ENCODE data around the gene NYAP1.
"Not testable (repeated sequence)": the region's sequence is repeated elsewhere in the genome, so short reads cannot be mapped to it uniquely, and the experiment has no call there.

Gene NYAP1

DNA sequence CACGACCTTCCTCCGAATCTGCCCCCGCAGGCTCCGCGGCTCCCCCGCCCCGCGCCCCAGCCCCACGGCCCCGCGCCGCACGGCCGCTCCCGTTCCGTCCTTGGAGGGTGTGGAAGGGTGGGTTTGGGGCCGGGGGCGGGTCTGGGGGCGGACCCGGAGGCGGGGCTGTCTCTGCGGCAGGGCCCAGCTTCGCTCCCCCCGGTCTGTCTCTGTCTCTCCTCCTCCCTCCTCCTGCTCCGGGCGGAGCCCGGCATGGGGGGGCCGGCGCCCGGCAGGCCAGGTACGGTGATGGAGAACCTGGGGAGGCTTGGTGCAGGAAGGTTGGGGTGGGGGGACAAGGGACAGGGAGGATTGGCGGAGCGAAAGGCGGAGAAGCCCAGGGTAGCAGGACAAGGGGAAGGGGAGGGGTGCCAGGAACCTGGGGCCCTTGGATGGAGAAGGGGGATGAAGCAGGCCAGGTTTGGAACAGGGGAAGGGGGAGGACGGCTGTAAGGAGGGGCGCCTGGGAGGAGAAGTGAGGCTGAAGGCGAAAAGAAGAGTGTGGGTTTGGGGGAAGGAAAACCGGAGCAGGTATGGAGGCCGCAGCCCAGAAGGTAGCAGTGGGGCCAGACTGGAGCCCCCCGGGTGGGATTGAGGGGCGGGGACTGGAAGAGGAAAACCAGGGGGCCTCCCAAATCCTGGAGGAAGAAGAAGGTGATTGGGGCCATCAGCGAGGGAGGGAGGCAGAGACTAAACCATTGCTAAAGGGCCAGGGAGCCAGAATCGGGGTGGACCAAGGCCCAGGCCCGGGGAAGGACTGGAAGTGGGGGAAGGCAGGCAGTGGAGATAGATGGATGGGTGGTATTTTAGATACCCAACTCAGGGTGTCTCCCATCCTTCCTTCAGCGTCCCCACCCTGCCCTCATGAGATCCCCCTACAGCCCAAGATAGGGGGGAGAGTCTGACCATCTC is at the start of gene NYAP1:
NYAP1 (plus strand) TSS at position 206 of the 951 bp plus-strand sequence. CDS start 1,385 bp downstream, outside the sequence.
- peak; percentile 43 for DNase-seq

DNA sequence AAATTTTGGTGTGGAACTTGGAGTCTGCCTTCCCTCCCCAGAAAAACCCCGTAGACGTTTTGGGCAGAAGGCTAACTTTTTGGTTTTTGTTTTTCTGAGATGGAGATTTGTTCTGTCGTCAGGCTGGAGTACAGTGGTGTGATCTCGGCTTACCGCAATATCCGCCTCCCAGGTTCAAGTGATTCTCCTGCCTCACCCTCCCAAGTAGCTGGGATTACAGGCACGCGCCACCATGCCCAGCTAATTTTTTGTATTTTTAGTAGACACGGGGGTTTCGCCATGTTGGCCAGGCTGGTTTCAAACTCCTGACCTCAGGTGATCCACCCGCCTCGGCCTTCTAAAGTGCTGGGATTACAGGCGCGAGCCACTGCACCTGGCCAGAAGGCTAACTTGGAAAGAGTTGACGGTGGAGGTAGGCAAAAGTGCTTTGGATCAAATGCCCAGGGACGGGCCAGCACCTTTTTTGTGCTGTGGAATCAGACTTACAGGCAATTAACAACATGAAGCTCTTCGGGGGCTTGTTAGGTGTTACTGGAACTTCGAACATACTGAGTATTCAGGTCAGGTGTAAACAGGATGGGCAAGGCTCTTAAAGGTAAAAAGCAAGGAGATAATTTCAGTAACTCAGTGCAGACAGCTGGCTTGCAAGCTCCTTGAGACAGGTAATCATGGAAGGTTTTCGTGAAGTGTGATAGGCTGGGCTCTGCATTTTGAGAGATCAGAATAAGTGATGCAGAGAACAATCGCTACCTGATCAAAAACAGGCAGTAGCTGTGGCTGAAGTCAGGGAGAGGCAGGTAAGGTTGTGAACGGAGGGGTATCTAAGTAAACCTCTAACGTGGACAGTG is 49.2 kb upstream of the NYAP1 start:
- no peak for DNase-seq

DNA sequence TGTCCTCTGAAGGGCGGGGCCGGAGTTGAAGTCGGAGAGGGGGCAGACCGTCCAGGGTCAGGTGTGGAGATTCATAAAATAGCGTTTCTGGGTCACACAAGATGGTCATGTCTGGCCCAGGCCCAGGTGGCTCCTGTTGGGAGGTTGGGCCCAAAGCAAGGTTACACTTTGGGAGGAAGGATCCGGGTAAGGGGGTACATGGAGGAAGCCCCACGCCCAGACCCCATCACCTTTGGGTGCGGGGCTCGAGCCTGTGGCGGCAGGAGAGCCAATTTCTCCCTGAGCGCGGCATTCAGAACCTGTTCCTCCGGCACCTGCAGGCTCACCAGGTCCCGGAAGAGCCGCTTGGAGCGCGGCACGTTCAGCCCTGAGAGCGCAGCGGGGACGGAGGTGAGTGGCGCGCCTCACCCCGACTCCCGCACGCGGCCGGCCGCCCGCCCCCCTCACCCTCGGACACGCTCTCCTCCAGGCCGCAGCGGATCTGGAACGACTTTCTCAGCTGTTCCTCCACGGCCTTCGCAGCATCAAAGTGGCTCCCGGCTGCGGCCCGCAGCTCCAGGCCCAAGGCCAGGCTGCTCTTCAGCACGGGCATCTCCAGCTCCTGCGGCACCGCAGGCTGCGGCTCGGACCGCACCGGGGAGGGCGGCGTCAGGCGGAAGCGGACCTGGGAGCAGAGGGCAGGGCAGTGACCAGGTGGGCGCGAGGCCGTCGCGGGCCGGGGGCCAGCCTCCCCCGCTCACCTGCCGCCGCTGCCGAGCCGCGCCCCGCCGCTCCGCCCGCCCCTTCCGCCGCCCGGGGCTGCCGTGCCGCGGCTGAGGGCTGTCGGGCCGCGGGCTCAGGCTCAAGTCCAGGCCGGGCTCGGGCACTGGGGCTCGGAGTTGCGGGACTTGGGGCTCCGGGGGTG is 48.1 kb upstream of the NYAP1 start:
- DNase-seq: no peak

GRCh38 chr7:100437150-100438100 is 46.3 kb upstream of the NYAP1 start:
- no peak for DNase-seq

DNA sequence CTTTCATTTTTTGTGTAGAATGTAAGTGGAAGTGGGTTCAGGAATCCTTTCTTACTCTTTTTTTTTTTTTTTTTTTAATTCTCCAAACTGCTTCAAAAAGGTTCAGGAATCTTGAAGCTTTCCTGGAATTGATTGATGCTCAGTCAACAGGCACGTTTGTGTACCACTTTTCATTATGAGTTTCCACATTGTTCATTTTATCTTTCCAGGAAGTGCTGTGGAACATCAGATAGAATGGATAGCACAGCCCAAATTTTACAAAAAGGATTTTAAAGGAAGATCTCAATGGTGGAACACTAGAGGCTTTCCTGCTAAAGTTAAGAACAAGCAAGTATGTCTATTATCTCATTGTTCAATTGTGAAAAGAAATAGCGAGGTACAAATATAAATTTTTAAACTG is 45.6 kb upstream of the NYAP1 start:
- DNase-seq: no peak

DNA sequence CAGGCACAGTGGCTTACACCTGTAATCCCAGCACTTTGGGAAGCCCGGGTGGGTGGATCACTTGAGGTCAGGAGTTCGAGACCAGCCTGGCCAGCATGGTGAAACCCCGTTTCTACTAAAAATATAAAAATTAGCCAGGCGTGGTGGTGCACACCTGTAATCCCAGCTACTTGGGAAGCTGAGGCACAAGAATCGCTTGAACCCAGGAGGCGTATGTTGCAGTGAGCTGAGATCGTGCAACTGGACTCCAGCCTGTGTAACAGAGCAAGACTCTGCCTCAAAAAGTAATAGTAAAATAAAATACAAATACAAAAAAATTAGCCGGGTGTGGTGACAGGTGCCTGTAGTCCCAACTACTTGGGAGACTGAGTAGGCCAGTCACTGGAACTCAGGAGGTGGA is 45.0 kb upstream of the NYAP1 start:
- DNase-seq: not testable (repeated sequence)

DNA sequence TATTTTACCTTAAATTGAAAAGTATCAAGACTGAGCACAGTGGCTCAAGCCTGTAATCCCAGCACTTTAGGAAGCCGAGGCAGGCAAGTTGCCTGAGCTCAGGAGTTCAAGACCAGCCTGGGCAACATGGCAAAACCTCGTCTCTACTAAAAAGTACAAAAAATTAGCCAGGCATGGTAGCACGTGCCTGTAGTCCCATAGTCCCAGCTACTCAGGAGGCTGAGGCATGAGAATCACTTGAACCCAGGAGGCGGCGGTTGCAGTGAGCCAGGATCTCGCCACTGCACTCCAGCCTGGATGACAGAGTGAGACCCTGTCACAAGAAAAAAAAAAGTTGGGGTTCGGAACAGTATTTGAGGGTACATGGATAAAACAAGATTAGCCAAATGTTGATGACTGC is 44.5 kb upstream of the NYAP1 start:
- not testable (repeated sequence) for DNase-seq

DNA sequence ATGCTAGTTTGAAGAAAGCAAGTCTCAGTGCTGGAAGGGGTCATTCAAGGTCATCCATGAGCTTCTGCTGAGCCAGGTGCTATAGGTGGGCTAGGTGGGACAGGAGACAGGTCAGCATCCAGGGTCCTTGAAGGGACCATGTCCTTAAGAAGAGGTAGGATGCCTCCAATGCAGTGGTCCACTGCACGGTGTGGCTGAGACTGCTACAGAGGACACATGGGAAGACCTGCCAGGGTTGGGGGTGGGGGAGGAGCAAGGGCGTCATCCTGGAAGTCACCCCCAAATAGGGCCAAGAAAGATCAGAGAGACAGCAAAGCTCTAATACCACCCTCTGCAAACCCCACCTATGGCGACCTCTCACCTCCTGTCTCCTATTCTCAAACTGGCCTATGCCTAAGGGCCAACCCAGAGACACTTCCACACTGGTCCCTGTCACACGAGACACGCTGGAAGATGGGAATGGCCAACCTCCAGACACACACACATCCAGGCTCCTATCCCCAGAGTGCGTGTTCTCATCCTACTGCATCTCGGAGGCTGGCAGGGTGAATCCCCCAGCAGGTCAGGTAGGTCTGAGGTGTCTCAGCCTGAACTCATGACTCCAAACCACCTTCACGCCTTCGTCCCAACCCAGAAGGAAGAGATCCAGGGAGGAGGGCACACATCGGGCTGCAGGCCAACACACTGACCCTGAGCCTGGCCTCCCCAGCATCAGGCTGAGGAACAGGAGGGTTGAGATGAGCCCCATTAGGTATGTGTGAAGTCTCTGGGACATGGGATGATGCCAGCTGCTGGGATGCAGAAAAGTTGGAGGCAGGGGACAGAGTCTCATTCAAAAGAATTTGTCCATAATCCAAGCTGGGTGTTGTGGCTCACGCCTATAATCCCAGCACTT is 41.8 kb upstream of the NYAP1 start:
- no peak for DNase-seq

GRCh38 chr7:100443096-100443840 is 40.5 kb upstream of the NYAP1 start:
- DNase-seq: no peak

DNA sequence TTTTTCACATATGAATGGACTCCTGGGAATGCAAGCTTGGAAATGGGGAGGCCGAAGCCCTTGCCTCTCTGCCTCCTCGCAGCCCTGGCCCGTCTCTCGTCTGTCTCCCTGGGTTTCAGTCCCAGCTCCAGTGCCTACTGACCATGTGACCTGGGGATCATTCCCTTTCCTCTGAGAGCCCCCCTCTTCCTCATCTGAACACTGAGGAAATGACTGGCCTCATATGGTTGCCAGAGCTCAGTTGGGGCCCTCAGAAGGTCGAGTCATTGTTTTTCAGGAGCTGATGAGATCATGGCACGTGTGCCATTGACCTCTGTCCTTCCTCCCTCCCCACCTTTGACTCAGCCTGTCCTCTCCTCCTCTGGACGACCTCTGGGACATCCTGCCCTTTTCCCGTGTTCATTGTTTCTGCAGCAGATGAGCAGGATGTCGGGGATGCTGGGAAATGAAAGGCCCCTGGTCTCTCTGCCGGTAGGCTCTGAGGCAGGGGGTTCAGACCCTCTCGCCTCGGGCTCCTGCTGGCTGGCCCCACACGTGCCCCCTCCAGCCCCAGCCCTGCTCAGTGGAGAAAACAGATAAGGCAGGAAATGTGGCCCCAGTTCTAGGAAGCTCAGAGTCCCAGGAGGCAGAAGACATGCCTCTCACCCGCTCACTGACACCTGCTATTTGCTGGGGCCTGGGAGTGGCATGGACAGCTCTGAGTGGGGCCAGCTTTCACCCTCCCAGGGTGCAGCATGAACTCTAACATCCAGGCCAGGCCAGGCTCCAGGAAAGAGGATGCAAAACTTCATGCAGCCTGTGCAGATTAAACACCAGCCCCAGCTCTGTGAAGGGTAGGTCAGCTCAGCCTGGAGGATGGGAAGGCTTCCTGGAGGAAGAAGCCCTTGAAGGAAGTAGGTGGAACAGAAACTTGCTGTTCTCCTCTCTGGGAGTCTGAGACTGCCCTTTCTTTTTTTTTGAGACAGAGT is 39.1 kb upstream of the NYAP1 start:
- DNase-seq: no peak

- no peak for DNase-seq
Observed at GRCh38 chr7:100446040-100446439, 37.7 kb upstream of the NYAP1 start.

DNA sequence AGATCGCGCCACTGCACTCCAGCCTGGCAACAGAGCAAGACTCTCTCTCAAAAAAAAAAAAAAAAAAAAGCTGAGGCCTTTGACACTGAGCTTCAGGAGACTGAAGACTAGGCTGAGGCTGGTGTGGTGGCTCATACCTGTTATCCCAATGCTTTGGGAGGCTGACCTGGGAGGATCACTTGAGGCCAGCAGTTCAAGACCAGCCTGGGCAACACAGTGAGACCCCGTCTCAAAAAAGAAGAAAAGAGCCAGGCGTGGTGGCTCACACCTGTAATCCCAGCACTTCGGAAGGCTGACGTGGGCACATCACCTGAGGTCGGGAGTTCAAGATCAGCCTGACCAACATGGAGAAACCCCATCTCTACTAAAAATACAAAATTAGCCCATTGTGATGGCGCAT is 36.4 kb upstream of the NYAP1 start:
- DNase-seq: not testable (repeated sequence)

- no peak for DNase-seq
Observed at GRCh38 chr7:100449190-100449795, 34.4 kb upstream of the NYAP1 start.

DNA sequence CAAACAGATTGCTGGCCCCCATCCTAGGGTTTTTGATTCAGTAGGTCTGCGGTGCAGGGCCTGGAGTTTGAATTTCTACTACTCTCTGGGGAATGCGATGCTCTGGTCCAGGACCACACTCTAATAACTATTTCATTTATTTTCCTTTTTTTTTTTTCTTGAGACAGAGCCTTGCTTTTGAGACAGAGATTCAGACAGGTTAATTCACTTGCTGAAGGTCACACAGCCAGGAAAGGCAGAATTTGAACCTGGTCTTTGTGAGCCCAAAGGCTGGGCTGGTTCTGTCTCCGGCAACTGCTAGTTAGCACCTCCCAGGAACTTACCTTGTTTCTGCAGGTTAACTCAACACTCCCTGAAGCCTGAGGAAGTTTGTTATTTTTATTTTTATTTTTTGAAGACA is 31.2 kb upstream of the NYAP1 start:
- DNase-seq: no peak

DNA sequence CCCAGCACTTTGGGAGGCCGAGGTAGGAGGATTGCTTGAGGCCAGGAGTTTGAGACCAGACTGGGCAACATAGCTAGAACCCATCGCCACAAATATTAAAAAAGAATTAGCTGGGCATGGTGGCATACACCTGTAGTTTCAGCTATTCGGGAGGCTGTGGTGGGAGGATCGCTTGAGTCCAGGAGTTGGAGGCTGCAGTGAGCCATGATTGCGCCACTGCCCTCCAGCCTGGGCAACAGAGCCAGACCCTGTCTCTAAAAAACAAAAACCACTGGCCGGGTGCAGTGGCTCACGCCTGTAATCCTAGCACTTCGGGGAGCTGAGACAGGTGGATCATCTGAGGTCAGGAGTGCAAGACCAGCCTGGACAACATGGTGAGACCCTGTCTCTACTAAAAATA is 29.9 kb upstream of the NYAP1 start:
- DNase-seq: not testable (repeated sequence)

GRCh38 chr7:100455206-100455605 is 28.5 kb upstream of the NYAP1 start:
- no peak for DNase-seq

DNA sequence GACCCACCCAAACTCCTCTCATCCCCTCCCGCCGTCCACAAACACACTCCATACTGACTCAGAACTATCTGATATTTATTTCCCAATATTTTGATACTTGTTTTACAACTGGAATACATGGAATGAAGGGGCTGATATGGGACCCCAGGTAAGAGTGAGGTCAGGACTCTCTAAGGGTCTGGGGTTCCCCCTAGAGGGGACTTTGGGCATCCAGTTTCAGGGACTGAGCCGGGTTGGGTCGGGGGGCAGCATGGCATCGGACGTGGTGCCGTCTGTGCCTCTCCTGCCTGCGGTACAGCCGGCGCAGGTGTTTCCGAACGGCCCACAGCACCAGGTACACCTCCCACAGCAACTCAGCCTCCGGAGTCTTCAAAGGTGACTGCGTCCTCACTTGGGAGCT is 27.2 kb upstream of the NYAP1 start:
- DNase-seq: no peak

DNA sequence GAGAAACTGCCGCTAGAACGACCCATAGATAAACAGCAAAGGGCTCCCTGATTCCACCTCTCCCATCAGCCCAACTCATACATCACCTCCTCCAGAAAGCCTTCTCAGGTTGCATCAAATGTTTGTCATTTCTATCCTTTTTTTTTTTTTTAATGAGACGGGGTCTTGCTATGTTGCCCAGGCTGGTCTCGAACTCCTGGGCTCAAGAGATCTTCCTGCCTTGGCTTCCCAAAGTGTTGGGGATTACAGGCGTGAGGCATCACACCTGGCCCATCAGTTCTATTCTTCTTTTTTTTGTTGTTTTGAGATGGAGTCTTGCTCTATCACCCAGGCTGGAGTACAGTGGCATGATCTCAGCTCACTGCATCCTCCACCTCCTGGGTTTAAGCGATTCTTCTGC is 26.7 kb upstream of the NYAP1 start:
- DNase-seq: no peak
